Right atrium auricular region (tissue), 2 donors: ENCODE data around the gene PPP1R9B. TPM values are rescaled to one million over a fixed set of nuclear protein-coding genes. Genes with fewer than 3 reads are reported as not detected.
A peak's percentile ranks its signal among the peaks of the same experiment; 100 is the strongest.

Source experiments
- DNase-seq: peaks from one replicate; pipeline ENCODE4 v3.0.0-alpha.2; 2019; ENCODE audit warnings: low spot score
- H3K27ac ChIP-seq, 2 donors: fragments of 200-600 bp; sonication (generic); 1 replicate in 1 of 2; 2 replicates in 1 of 2; pipeline ENCODE4 v1.5.1; 2016 to 2019
- H3K27me3 ChIP-seq, 2 donors: fragments of 200-600 bp; sonication (generic); one replicate each; pipeline versions ENCODE4 v1.5.1 to v1.6.0; 2017 to 2019
- H3K36me3 ChIP-seq: fragments of 200-600 bp; sonication (generic); one replicate; pipeline ENCODE4 v1.5.1; 2016
- H3K4me1 ChIP-seq, 2 donors: fragments of 200-600 bp; sonication (generic); one replicate each; pipeline versions ENCODE4 v1.5.1 to v1.6.0; 2017 to 2019
- H3K4me3 ChIP-seq, 2 donors: fragments of 200-600 bp; sonication (generic); 1 replicate in 1 of 2; 2 replicates in 1 of 2; pipeline ENCODE4 v1.5.1; 2017 to 2019; ENCODE audit warnings: mild to moderate bottlenecking in 1 of 2, moderate library complexity in 1 of 2
- H3K9me3 ChIP-seq, 2 donors: fragments of 200-600 bp; sonication (generic); one replicate each; pipeline ENCODE4 v1.5.1; 2019
- CTCF ChIP-seq, 2 donors: fragments of 200-600 bp; sonication (generic); IDR thresholded peaks; one replicate each; pipeline ENCODE4 v1.5.1; 2019; ENCODE audit warnings: antibody characterized with exemption in 2 of 2
- total RNA-seq, 2 donors: library from RNA; depleted of rRNA; stranded (reverse); fragments of >200 nt; gene quantifications; one replicate each; pipeline ENCODE4 v1.1.0, GENCODE V29; 2016

The PPP1R9B gene
- total RNA-seq, 2 donors from 2014 or later, result 16.9 to 24.2 TPM

DNA sequence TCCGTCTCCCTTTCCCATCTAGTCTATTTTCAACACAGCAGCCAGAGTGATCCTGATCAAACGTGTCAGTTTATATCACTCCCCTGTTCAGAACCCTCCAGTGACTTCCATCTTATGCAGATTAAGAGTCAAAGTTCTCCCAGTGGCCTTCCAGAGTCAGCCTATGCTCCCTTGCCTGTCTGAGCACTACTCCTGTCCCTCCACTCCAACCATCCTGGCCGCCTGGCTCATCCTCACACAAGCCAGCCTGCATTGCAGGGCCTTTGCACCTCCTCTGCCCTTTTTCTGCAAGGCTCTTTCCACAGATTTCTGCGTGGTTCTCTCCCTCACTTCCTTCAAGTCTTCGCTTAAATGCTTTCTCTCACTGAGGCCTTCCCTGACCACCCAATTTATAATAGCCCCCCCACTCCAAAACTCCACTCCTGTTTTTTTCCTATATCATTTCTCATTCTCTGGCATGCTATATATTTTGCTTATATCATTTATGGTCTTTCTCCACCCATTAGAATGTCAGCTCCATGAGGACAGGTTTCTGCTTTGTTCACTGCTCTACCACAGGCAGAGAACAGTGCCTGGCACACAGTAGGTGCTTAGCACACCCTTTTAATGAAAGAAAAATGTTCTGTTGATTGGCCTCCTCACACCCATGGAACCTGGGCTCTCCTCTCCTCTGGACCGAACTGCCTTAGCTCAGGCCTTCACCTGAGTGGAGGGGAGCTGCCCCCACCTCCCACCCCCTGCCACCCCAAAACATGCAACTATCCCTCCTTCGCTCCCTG lies 29.8 kb downstream of the PPP1R9B start:
- Histone ChIP-seq H3K9me3 (no peaks in the 10 kb centered on the region), H3K4me1 (peaks cover 0 to 23% of the 10 kb centered on the region in 2 donors), H3K36me3 (no peaks in the 10 kb centered on the region), H3K27me3 (no peaks in the 10 kb centered on the region), H3K4me3 (no peak overlapping the region), H3K27ac (no peak overlapping the region)
- no peak for DNase-seq
- no peak for TF ChIP-seq CTCF (IDR thresholded peaks at IDR 0.05)

DNA sequence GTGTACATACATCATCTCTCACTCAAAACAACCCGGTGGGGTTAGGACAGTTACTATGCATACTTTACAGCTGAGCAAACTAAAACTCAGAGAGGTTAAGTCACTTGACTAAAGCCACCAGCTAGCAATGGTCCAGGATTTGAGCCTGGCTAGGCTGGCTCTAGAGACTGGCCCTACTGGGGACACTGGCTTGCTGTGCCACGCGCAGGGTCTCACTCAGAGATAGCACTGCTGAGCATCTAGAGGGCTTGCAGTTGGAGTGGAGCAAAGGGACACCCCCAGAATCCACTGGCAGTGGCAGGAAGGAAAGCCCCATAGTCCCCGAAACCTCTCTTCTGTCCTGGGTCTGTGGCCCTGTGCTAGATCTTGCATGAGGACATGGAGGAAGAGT lies 31.7 kb downstream of the PPP1R9B start:
- no peaks in the 10 kb centered on the region for H3K27me3 ChIP-seq

GRCh38 chr17:50118076-50118827 lies 32.2 kb downstream of the PPP1R9B start:
- H3K9me3 ChIP-seq, result no peaks in the 10 kb centered on the region
- no peak for DNase-seq
- no peak overlapping the region for H3K27ac ChIP-seq
- no peaks in the 10 kb centered on the region for H3K36me3 ChIP-seq
- no peaks in the 10 kb centered on the region for H3K27me3 ChIP-seq
- no peak overlapping the region for H3K4me3 ChIP-seq
- peaks cover 0 to 38% of the 10 kb centered on the region in 2 donors for H3K4me1 ChIP-seq
- no peak for TF ChIP-seq CTCF (IDR thresholded peaks at IDR 0.05)

More for the DNA sequence above, 31.7 kb downstream of the PPP1R9B start:
- no peak for DNase-seq
- no peaks in the 10 kb centered on the region for H3K36me3 ChIP-seq
- H3K4me3 ChIP-seq, result no peak overlapping the region
- H3K4me1 ChIP-seq, result peaks cover 0 to 35% of the 10 kb centered on the region in 2 donors
- no peak overlapping the region for H3K27ac ChIP-seq
- no peaks in the 10 kb centered on the region for H3K9me3 ChIP-seq
- no peak for TF ChIP-seq CTCF (IDR thresholded peaks at IDR 0.05)

GRCh38 chr17:50117202-50118051 lies 33.0 kb downstream of the PPP1R9B start:
- H3K4me3 ChIP-seq, result peak overlapping the region in 1 of 2 donors; percentile 20
- H3K4me1 ChIP-seq, result peaks cover 0 to 46% of the 10 kb centered on the region in 2 donors
- H3K27ac ChIP-seq, result no peak overlapping the region

More at GRCh38 chr17:50117202-50118051, 33.0 kb downstream of the PPP1R9B start:
- Histone ChIP-seq H3K27me3 (no peaks in the 10 kb centered on the region), H3K9me3 (no peaks in the 10 kb centered on the region), H3K36me3 (no peaks in the 10 kb centered on the region)
- peak; percentile 47 to 77 for TF ChIP-seq CTCF (IDR thresholded peaks at IDR 0.05)
- no peak for DNase-seq
